ENCODE data around the gene TSPAN13.

TSPAN13 gene

GRCh38 chr7:16753102-16753931 is at the start of gene TSPAN13:
Gene TSPAN13 (plus strand): TSS chr7:16753755. CDS start chr7:16753968, 213 bp downstream.
- DNase-seq: peak; percentile 93

GRCh38 chr7:16708511-16708910 is 45.0 kb upstream of the TSPAN13 start:
- DNase-seq: no peak

GRCh38 chr7:16708980-16709379 is 44.6 kb upstream of the TSPAN13 start:
- DNase-seq: no peak

DNA sequence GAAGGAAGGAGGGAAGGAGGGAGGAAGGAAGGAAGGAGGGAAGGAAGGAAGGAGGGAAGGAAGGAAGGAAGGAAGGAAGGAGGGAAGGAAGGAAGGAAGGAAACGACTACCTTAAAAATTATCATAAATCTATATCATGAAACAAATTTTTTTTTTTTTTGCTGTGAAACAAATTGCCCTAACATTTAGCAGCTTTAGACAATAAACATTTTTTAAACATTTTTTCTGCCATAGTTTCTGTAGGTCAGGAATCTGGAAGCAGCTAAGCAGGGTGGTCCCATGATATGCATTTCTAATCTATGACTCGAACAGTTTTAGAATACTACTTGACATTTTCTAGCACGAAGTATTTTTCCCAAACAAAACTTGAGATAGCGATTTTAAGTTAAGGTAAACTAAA is 42.9 kb upstream of the TSPAN13 start:
- DNase-seq: no peak

GRCh38 chr7:16711730-16712129 is 41.8 kb upstream of the TSPAN13 start:
- DNase-seq: no peak

DNA sequence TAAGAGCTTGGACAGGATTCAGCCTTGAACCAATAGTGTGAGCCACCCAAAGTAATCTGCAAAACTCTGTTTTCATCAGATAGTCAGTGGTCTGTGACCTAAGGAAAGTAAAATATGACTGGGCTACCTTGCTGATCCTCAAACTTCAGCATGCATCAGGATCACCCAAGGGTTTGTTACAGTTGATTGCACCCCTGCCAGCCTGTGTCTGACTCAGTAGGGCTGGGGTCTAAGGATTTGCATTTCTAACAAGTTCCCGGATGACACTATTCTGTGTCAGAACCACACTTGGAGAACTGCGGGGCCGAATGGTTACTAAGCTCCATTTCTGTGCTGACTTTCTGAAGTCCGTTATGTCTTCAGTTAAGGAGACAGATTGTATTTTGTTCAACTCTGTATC is 40.6 kb upstream of the TSPAN13 start:
- no peak for DNase-seq

GRCh38 chr7:16715928-16716327 is 37.6 kb upstream of the TSPAN13 start:
- DNase-seq: no peak

DNA sequence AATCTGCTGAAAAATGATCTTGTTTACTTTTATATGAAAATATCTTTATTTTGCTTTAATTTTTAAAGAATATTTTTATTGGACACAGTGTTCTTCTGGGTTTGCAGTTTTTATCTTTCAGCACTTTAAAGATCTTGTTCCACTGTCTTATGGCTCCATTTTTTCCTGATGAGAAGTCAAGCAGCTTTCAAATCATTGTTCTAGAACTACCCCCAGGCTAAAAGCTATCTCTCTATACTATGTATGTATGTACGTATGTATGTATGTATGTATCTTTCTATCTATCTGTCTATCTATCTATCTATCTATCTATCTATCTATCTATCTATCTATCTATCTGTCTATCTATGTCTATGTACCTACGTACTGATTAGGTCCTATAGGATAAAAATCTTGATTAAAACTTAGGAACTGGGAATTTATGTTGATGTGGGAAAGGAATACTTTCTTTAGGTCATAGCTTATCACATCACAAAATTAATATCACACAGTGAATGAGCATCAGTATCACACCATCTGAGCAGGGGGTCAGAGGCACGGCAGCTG is 35.4 kb upstream of the TSPAN13 start:
- no peak for DNase-seq

GRCh38 chr7:16719699-16720098 is 33.9 kb upstream of the TSPAN13 start:
- DNase-seq: no peak

GRCh38 chr7:16721541-16721940 is 32.0 kb upstream of the TSPAN13 start:
- DNase-seq: no peak

DNA sequence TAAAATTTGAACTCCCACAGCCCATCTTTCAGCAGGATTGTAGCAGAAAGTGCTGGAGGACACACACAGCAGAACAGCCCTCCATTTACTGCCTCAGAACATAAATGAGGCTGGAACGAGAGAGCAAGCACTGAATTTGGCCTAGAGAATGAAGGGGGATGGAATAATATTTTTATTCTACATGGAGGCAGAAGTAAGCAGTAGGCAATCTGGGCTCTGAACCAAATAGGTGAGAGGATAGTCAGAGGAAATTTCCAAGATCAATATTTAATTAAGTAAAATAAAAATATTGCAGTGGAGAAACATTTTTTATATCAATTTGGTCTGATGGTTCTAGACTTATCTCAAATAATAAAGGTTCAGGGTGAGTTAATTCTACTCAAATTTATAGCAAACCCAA is 29.2 kb upstream of the TSPAN13 start:
- no peak for DNase-seq

GRCh38 chr7:16726189-16726588 is 27.4 kb upstream of the TSPAN13 start:
- no peak for DNase-seq

DNA sequence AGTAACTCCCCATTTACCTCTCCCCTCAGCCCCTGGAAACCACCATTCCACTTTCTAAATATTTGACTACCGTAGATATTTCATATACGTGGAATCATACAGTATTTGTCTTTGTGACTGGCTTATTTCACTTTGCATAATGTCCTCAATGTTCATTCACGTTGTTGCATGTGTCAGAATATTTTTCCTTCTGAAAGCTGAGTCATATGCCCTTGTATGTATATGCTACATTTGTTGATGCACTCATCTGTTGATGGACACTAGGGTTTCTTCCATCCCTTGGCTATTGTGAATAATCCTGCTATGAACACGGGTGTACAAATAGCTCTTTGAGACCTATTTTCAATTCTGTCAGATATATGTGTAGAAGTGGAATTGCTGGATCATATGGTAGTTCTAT is 25.8 kb upstream of the TSPAN13 start:
- no peak for DNase-seq

GRCh38 chr7:16728811-16729210 is 24.7 kb upstream of the TSPAN13 start:
- DNase-seq: no peak

DNA sequence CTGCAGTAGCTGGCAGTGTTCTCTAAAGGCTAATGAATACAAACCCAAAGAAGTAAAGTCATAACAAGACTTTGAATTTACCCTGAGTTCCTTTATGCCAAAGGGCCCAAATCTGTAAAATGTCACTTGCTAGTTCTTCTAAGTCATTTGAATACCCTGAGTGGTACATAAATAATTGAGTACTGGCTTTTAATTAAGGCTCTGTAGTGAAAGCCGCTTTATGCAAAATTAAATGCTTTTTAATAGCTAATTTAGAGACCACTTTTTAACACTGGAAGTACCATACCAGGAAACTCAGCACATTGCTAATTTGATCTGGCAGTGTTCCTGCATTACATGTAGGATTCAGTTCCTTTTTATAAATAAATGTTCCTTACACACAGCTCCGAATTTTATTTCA is 24.0 kb upstream of the TSPAN13 start:
- DNase-seq: no peak

- no peak for DNase-seq
Observed at GRCh38 chr7:16730937-16731336, 22.6 kb upstream of the TSPAN13 start.

GRCh38 chr7:16732828-16733227 is 20.7 kb upstream of the TSPAN13 start:
- no peak for DNase-seq

GRCh38 chr7:16734148-16734726 is 19.3 kb upstream of the TSPAN13 start:
- no peak for DNase-seq

DNA sequence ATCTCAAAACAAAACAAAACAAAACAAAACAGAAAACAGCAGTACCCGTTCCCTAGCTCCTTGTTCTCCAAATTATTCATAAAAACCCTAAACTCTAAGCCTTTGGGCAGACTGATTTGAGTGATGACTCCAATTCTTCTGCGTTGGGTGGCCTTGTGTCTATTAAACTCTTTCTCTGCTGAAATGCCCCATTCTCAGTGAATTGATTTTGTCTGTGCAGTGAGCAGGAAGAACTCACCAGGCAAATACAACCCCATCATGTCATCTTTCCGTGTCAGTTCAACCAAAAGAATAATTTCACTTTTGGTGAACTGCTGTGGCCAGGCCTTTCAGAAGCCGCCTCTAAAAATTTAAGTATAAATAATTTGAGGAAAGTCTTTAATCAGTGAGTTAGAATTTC is 18.5 kb upstream of the TSPAN13 start:
- DNase-seq: no peak

GRCh38 chr7:16738011-16738688 is 15.4 kb upstream of the TSPAN13 start:
- DNase-seq: no peak

GRCh38 chr7:16739863-16740622 is 13.5 kb upstream of the TSPAN13 start:
- DNase-seq: no peak

DNA sequence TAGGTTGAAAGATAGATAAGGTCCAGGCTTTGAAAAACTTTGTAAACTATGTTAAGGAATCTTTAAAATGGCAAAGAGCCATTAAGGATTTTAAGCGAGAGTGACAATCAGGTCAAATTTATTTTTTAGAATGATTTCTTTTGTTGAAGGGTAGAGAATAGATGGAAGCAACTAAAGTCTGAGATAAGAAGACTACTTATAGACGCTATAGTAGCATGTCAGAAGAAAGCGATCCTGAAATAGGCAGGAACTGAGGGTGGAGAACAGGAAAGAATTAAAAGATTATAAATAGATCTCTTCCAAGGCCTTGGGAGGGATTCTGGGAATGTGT is 13.0 kb upstream of the TSPAN13 start:
- DNase-seq: no peak

- DNase-seq: no peak
Observed at GRCh38 chr7:16740996-16741395, 12.6 kb upstream of the TSPAN13 start.

Measured in NCI-H1092 treated with DMSO at 0.1 percent for 48 hours (cell line).